Skeletal muscle tissue (tissue), 4 donors: ENCODE results near the gene TEX11. TPM values are rescaled to one million over a fixed set of nuclear protein-coding genes. Genes with fewer than 3 reads are reported as not detected.
"Not testable (repeated sequence)": the region's sequence is repeated elsewhere in the genome, so short reads cannot be mapped to it uniquely, and the experiment has no call there.

Experiments
- H3K27ac ChIP-seq: one replicate; pipeline ENCODE4 v1.7.0; 2013; ENCODE audit warnings: mild to moderate bottlenecking, low read depth, low read length, inconsistent platforms
- H3K27me3 ChIP-seq, 3 donors: one replicate each; pipeline ENCODE4 v1.7.0; 2013; ENCODE audit warnings: low read length in 3 of 3; ENCODE audit not compliant: control insufficient read depth in 3 of 3, insufficient read depth in 3 of 3
- H3K36me3 ChIP-seq, 3 donors: one replicate each; pipeline ENCODE4 v1.7.0; 2013; ENCODE audit warnings: low read length in 3 of 3; ENCODE audit not compliant: control insufficient read depth in 3 of 3, insufficient read depth in 3 of 3
- H3K4me1 ChIP-seq, 3 donors: one replicate each; pipeline ENCODE4 v1.7.0; 2013; ENCODE audit warnings: low read length in 3 of 3, mild to moderate bottlenecking in 3 of 3; ENCODE audit not compliant: control insufficient read depth in 3 of 3, insufficient read depth in 3 of 3
- H3K4me3 ChIP-seq, 3 donors: one replicate each; pipeline ENCODE4 v1.7.0; 2013; ENCODE audit warnings: low read length in 3 of 3
- H3K9ac ChIP-seq, 3 donors: one replicate each; pipeline ENCODE4 v1.7.0; 2013; ENCODE audit warnings: low read length in 3 of 3, mild to moderate bottlenecking in 3 of 3, moderate library complexity in 2 of 3, low read depth in 1 of 3
- H3K9me3 ChIP-seq, 3 donors: one replicate each; pipeline ENCODE4 v1.7.0; 2013; ENCODE audit warnings: low read length in 3 of 3; ENCODE audit not compliant: control insufficient read depth in 3 of 3
- total RNA-seq: library from RNA; depleted of rRNA; stranded (reverse); fragments of >200 nt; gene quantifications from one replicate; pipeline ENCODE4 v1.2.3, GENCODE V29; 2014
- donor health status: Osteomylitis.

Gene TEX11
- total RNA-seq, 1 donor from 2014 or later = not detected

DNA sequence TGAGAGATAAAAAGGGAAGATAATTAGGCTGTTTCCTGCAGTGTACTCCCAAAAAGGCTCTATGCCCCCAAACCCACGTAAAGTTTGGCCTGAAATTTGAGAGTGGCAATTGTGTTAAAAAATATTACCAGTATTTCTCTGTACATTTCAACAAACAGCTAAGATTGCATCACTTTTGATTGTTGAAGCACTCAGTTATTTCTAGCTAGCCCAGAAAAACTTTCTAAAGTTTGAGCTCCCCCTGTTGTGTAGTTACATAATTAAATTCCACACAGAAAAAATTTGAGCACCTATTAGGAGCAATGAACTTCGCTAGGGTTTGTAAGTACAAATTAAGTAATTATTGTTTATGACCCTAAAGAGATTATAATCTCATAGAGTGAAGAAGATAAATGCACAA is 354.4 kb downstream of the TEX11 start:
- no peaks in the 10 kb centered on the region for H3K4me1 ChIP-seq
- no peak overlapping the region for H3K27ac ChIP-seq
- H3K27me3 ChIP-seq = no peaks in the 10 kb centered on the region
- no peaks in the 10 kb centered on the region for H3K36me3 ChIP-seq
- no peaks in the 10 kb centered on the region for H3K9me3 ChIP-seq
- no peak overlapping the region for H3K9ac ChIP-seq
- H3K4me3 ChIP-seq = no peak overlapping the region

- Histone ChIP-seq H3K4me3 (no peak overlapping the region), H3K36me3 (no peaks in the 10 kb centered on the region), H3K9ac (no peak overlapping the region), H3K27me3 (no peaks in the 10 kb centered on the region), H3K27ac (no peak overlapping the region), H3K9me3 (no peaks in the 10 kb centered on the region), H3K4me1 (no peaks in the 10 kb centered on the region)
Observed at GRCh38 chrX:70553516-70553915, 355.0 kb downstream of the TEX11 start.

DNA sequence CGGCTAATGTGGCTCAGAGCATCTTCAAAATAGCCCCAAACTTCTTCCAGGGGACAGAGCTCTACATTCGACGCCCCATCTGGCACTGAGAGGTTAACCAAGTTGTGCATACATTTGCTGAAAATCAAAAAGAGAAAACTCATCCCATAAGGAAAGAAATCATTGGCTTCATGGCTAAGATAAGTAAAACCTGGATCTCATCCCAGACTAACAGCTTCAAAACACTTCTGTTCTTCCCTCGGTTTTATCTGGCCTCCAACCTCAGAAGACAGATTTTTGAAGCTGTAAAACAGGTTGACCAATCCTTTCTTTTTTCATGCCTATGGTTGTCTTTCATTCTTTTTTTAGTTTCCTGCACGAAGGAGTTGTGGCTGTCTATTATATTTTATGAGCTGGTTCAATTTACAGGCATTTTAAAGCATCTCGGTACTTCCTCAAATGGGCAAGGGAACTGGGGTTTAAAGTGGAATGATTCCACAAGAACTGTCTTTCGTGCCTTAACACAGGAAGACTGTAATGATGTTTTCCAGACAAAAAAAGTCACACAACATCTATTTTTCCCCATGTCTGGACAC is 356.3 kb downstream of the TEX11 start:
- Histone ChIP-seq H3K4me1 (no peaks in the 10 kb centered on the region), H3K36me3 (no peaks in the 10 kb centered on the region), H3K27me3 (no peaks in the 10 kb centered on the region), H3K9ac (no peak overlapping the region), H3K9me3 (no peaks in the 10 kb centered on the region), H3K4me3 (no peak overlapping the region), H3K27ac (no peak overlapping the region)

DNA sequence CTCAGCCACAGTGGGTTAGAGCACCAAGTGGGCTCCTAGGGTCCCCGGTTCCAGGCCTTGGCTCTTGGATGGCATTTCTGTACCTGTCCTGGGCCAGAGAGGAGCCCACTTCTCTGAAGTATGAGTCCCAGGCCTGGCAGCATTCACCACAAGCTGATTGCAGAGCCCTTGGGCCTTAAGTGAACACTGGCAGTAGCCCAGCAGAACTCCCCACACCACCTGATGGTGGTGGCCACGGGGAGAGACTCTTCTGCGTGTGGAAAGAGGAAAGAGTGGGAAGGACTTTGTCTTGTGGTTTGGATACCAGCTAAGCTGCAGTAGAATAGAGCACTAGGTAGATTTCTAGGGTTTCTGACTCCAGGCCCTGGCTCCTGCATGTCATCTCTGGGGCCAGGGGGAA is 359.1 kb downstream of the TEX11 start:
- H3K4me1 ChIP-seq = no peaks in the 10 kb centered on the region
- no peak overlapping the region for H3K4me3 ChIP-seq
- no peaks in the 10 kb centered on the region for H3K9me3 ChIP-seq
- no peaks in the 10 kb centered on the region for H3K27me3 ChIP-seq
- no peak overlapping the region for H3K9ac ChIP-seq
- no peaks in the 10 kb centered on the region for H3K36me3 ChIP-seq
- H3K27ac ChIP-seq = no peak overlapping the region

DNA sequence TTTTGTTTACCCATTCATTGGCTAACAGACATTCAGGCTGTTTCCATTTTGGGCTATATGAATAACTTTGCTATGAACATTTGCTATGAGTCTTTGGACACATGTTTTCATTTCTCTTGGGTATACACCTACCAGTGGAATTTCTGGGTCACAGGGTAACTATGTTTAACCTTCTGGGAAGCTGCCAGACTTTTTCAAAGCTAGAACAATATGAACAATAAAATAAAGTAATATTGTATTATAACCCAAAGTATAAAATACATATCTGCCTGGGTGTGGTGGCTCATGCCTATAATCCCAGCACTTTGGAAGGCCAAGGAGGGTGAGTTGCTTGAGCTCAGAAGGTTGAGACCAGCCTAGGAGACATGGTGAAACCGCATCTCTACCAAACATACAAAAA is 373.3 kb downstream of the TEX11 start:
- Histone ChIP-seq H3K9ac (no peak overlapping the region), H3K4me3 (no peak overlapping the region), H3K27me3 (peaks cover 0 to 3% (median 0%) of the 10 kb centered on the region in 3 donors), H3K36me3 (no peaks in the 10 kb centered on the region), H3K4me1 (no peaks in the 10 kb centered on the region), H3K9me3 (no peaks in the 10 kb centered on the region), H3K27ac (no peak overlapping the region)

DNA sequence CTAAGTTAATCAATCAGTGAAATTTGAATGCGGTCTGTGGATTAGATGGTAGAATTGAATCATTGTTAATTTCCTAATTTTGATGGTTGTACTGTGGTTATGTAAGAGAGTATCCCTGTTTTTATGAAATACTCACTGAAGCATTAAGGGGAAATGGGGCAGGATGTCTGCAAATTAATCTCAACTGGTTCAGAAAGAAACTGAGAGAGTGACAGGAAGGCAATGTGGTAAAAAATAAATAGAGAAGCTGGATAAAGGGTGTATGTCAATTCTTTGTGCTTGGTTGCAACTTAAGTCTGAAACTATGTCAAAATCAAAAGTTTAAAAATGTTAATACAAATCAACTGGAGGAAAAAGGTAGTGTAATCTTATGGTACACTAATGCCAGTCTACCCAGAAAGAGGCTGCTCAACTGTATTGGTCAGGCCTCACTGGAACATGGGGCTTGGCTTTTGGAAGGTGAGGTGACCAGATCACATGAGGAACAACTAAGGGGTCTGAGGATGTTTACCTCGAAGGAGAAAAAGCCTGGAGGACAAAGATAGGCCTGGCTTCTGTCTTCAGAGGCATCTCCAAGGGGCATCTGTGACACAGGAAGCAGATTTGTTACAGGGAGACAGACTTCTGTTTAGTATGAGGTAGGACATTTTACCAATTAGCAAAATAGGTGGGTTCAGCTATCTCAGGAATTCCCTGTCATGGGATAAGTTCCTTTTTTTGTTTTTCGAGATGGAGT is 380.7 kb downstream of the TEX11 start:
- no peak overlapping the region for H3K27ac ChIP-seq
- no peaks in the 10 kb centered on the region for H3K27me3 ChIP-seq

DNA sequence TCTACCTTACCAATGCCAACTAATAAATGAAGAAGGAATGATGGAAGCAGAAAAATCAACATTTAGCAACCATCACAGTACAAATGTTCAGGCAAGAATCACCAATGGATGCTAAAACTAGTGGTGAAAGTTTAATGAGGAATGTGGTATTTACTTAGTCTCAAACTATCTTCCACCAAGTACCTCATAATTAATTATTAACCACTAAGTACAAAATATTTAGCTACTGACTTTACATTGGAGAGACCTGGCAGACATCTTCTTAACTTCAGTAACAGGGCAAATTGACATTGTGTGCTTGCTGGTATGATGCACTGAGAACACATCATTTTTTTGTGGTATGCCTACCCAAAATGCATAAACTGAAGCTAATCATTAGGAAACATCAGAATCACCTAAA is 381.5 kb downstream of the TEX11 start:
- Histone ChIP-seq H3K36me3 (no peaks in the 10 kb centered on the region), H3K4me1 (no peaks in the 10 kb centered on the region), H3K4me3 (no peak overlapping the region), H3K9ac (no peak overlapping the region), H3K27ac (no peak overlapping the region), H3K9me3 (no peaks in the 10 kb centered on the region), H3K27me3 (no peaks in the 10 kb centered on the region)

More for the DNA sequence above, 380.7 kb downstream of the TEX11 start:
- H3K9me3 ChIP-seq = no peaks in the 10 kb centered on the region
- no peaks in the 10 kb centered on the region for H3K4me1 ChIP-seq
- H3K9ac ChIP-seq = no peak overlapping the region
- H3K36me3 ChIP-seq = no peaks in the 10 kb centered on the region
- H3K4me3 ChIP-seq = no peak overlapping the region

DNA sequence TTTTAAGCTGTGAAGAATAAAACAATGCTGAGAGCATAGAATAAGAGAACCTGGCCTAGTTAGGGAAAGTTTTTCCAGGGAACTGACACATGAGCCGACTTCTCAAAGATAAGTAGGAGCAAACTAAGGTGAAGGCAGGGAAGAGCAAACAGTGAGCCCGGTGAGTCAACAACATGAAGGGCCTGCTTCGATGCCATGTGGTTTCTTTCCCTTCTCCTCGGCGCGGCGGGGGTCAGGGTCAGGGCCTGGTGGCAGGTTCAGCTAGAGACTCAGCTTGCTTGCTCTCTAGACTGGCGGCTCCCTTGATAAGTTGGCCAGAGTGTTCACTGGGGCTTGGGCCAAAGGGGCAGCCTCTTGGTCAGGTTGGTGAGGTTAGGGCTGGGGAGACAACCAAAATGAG is 382.8 kb downstream of the TEX11 start:
- no peaks in the 10 kb centered on the region for H3K27me3 ChIP-seq
- no peaks in the 10 kb centered on the region for H3K36me3 ChIP-seq
- H3K4me3 ChIP-seq = no peak overlapping the region
- no peaks in the 10 kb centered on the region for H3K9me3 ChIP-seq
- H3K4me1 ChIP-seq = no peaks in the 10 kb centered on the region
- H3K9ac ChIP-seq = no peak overlapping the region
- H3K27ac ChIP-seq = no peak overlapping the region

GRCh38 chrX:70515692-70516091 is 392.8 kb downstream of the TEX11 start:
- H3K9ac ChIP-seq, H3K4me3 ChIP-seq, H3K27ac ChIP-seq, H3K9me3 ChIP-seq, H3K27me3 ChIP-seq, H3K36me3 ChIP-seq, H3K4me1 ChIP-seq: not testable (repeated sequence)

GRCh38 chrX:70515270-70515669 is 393.2 kb downstream of the TEX11 start:
- H3K4me3 ChIP-seq, H3K9ac ChIP-seq, H3K9me3 ChIP-seq, H3K36me3 ChIP-seq, H3K4me1 ChIP-seq, H3K27ac ChIP-seq, H3K27me3 ChIP-seq: not testable (repeated sequence)
